Activated naive CD4-positive, alpha-beta T cell treated with anti-CD3 and anti-CD28 coated beads, Interleukin-2, amount 10 ng/mL, durations not matched to agents 7 days and 5 days (primary cell): Measurements from ENCODE around the gene UBXN2A.
A peak's percentile ranks its signal among the peaks of the same experiment; 100 is the strongest.
"Not testable (repeated sequence)": the region's sequence is repeated elsewhere in the genome, so short reads cannot be mapped to it uniquely, and the experiment has no call there.

ENCODE experiments used
- CTCF ChIA-PET: fragments of 350-600 bp; sonication (Branson Sonifier 250); formaldehyde crosslinking; loops from one replicate; lab custom pipeline; 2021; ENCODE audit warnings: antibody characterized with exemption; lab: Charles Lee
- DNase-seq: peaks from one replicate; pipeline ENCODE4 v3.0.0-alpha.2; 2020
- H3K27ac Mint-ChIP-seq: one replicate; pipeline ENCODE4 v1.8.0; 2021; ENCODE audit warnings: mild to moderate bottlenecking, moderate library complexity, mixed read lengths
- H3K27me3 Mint-ChIP-seq: one replicate; pipeline ENCODE4 v1.8.0; 2021; ENCODE audit warnings: mild to moderate bottlenecking, mixed read lengths
- H3K36me3 Mint-ChIP-seq: one replicate; pipeline ENCODE4 v1.8.0; 2021; ENCODE audit warnings: mixed read lengths
- H3K4me1 Mint-ChIP-seq: one replicate; pipeline ENCODE4 v1.8.0; 2021; ENCODE audit warnings: mixed read lengths
- H3K4me3 Mint-ChIP-seq: one replicate; pipeline ENCODE4 v1.8.0; 2021; ENCODE audit warnings: mild to moderate bottlenecking, moderate library complexity, mixed read lengths
- H3K9me3 Mint-ChIP-seq: one replicate; pipeline ENCODE4 v1.8.0; 2021; ENCODE audit warnings: mixed read lengths

Gene UBXN2A

DNA sequence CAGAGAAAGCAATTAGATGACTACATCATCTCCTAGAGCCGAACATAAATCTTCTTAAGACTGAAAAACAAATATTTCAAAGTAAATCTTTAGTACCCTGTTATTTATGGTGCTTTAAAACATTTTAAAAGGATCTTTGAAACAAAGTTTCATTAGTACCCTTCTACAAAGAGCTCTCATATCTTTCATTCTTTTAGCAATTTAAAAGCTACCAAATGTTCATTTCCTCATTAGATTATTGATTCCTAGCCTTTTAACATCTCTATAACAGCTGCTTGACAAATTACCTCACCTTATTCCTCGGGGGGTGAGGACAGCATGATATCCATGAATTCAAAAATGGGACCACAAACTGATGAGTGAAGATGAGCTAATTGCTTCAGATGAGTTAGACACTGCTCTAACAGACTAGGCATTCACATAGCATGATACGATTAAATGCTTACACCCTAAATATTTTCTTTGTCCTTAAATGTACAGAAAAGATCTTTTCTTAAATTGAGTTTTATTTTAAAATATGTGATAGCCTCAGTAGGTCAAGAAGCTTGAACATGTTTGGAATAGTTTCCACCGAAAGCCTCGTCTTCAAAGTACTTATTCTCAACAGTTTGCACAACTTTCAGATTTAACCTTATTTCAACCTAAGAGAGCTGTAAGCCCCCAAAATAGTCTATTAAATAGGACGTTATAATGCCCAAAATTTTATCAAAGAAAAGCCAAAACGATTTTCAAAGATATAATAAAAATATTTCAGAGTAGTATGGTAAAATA, 15.5 kb upstream of the UBXN2A start:
- CTCF ChIA-PET, result interaction anchor here (1.0 to 4.4 kb wide), 7 partner anchors 14 to 159 kb away, joined by 4 to 45 read pairs (median 5); partner anchors contain the start of genes TP53I3 and UBXN2A
- Mint-ChIP-seq H3K27me3 (peaks cover 3% of the 10 kb centered on the region), H3K9me3 (no peaks in the 10 kb centered on the region), H3K36me3 (peaks cover 7% of the 10 kb centered on the region), H3K27ac (no peak overlapping the region), H3K4me1 (peaks cover 46% of the 10 kb centered on the region), H3K4me3 (peak overlapping the region; percentile 99)
- DNase-seq, result no peak

DNA sequence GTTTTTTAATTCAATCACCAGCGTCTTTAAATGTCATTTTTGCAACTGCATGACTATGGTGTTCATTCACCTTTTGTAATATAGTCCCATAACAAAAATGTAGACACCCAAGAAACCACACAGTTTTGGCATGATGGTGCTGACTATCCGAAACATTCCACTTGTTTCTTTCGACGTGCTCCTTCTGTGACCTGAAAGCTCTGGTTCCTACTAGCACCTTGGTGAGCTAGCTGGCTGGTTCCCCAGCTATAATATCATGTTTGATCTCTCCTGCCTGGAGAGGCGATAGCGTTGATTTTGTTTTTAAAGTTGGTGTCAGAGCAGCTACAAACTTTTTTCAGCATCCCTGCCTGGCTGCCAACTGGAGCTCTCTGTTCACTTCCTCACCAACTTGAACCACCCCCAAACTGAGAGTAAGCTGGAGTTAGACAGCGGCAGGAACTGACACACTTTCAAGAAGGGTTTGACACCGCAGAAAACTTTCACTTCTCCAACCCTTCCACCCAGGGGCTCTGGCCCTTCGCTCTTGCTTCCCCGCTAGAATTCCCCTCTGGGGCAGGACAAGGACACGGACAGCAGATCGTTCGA, 14.5 kb upstream of the UBXN2A start:
- no peaks in the 10 kb centered on the region for H3K9me3 Mint-ChIP-seq
- H3K27me3 Mint-ChIP-seq, result peaks cover 3% of the 10 kb centered on the region
- H3K36me3 Mint-ChIP-seq, result peaks cover 7% of the 10 kb centered on the region
- H3K4me1 Mint-ChIP-seq, result peaks cover 47% of the 10 kb centered on the region
- DNase-seq, result peak; percentile 78
- H3K4me3 Mint-ChIP-seq, result peak overlapping the region; percentile 99
- CTCF ChIA-PET, result interaction anchor here (0.9 to 4.4 kb wide), 8 partner anchors 13 to 158 kb away, joined by 3 to 45 read pairs (median 4); partner anchors contain the start of genes TP53I3 and UBXN2A
- H3K27ac Mint-ChIP-seq, result peak overlapping the region; percentile 100

- peaks cover 47% of the 10 kb centered on the region for H3K4me1 Mint-ChIP-seq
- CTCF ChIA-PET, result interaction anchor here (0.6 to 4.4 kb wide), 20 partner anchors 13 to 433 kb away, joined by 3 to 45 read pairs (median 4); partner anchors contain the start of genes FAM228B, ITSN2, SF3B6 and TP53I3
- H3K9me3 Mint-ChIP-seq, result no peaks in the 10 kb centered on the region
- peak overlapping the region; percentile 100 for H3K27ac Mint-ChIP-seq
- peaks cover 3% of the 10 kb centered on the region for H3K27me3 Mint-ChIP-seq
- H3K4me3 Mint-ChIP-seq, result peak overlapping the region; percentile 99
- peaks cover 7% of the 10 kb centered on the region for H3K36me3 Mint-ChIP-seq
- peak; percentile 50 for DNase-seq
Measured at GRCh38 chr2:23926290-23926749, 13.9 kb upstream of the UBXN2A start.

GRCh38 chr2:23926750-23927571, 13.3 kb upstream of the UBXN2A start, which contains the start of gene ATAD2B:
Gene ATAD2B, minus strand, starts transcription at chr2:23927123. Its CDS starts 353 bp downstream, at chr2:23926770.
- H3K27me3 Mint-ChIP-seq, result peaks cover 3% of the 10 kb centered on the region
- peak within 1 kb of the TSS; percentile 99 for H3K4me3 Mint-ChIP-seq
- peaks cover 7% of the 10 kb centered on the region for H3K36me3 Mint-ChIP-seq
- CTCF ChIA-PET, result interaction anchor here (0.5 to 4.4 kb wide), 28 partner anchors 10 to 433 kb away, joined by 3 to 45 read pairs (median 4); partner anchors contain the start of genes FAM228B, ITSN2, SF3B6 and TP53I3
- DNase-seq, result peak; percentile 95
- H3K27ac Mint-ChIP-seq, result peak within 1 kb of the TSS; percentile 100
- H3K4me1 Mint-ChIP-seq, result peaks cover 47% of the 10 kb centered on the region
- H3K9me3 Mint-ChIP-seq, result no peaks in the 10 kb centered on the region

GRCh38 chr2:23934259-23934658, 6.0 kb upstream of the UBXN2A start:
- no peaks in the 10 kb centered on the region for H3K9me3 Mint-ChIP-seq
- peaks cover 12% of the 10 kb centered on the region for H3K4me1 Mint-ChIP-seq
- no peak overlapping the region for H3K4me3 Mint-ChIP-seq
- peaks cover 22% of the 10 kb centered on the region for H3K27me3 Mint-ChIP-seq
- no peak overlapping the region for H3K27ac Mint-ChIP-seq
- H3K36me3 Mint-ChIP-seq, result no peaks in the 10 kb centered on the region
- CTCF ChIA-PET, result no interaction called here
- DNase-seq, result no peak

- no peaks in the 10 kb centered on the region for H3K9me3 Mint-ChIP-seq
- H3K27me3 Mint-ChIP-seq, result peaks cover 27% of the 10 kb centered on the region
- H3K27ac Mint-ChIP-seq, result peak overlapping the region; percentile 92
- DNase-seq, result peak; percentile 65
- H3K36me3 Mint-ChIP-seq, result peaks cover 13% of the 10 kb centered on the region
- CTCF ChIA-PET, result interaction anchor here (0.7 to 3.1 kb wide), 7 partner anchors 12 to 143 kb away, joined by 3 to 29 read pairs (median 3); partner anchors contain the start of genes ATAD2B and TP53I3
- peaks cover 27% of the 10 kb centered on the region for H3K4me1 Mint-ChIP-seq
- H3K4me3 Mint-ChIP-seq, result peak overlapping the region; percentile 92
Measured at GRCh38 chr2:23940718-23941620, 706 bp downstream of the UBXN2A start.

GRCh38 chr2:23941644-23942043, 1.4 kb downstream of the UBXN2A start:
- Mint-ChIP-seq H3K4me3 (peak overlapping the region; percentile 8), H3K4me1 (peaks cover 27% of the 10 kb centered on the region), H3K36me3 (peaks cover 13% of the 10 kb centered on the region), H3K27ac (no peak overlapping the region), H3K9me3 (no peaks in the 10 kb centered on the region), H3K27me3 (peaks cover 22% of the 10 kb centered on the region)
- no peak for DNase-seq
- CTCF ChIA-PET, result interaction anchor here (0.7 to 1.4 kb wide), 4 partner anchors 11 to 128 kb away, joined by 3 read pairs; partner anchors contain the start of gene ATAD2B

GRCh38 chr2:23943666-23944065, 3.4 kb downstream of the UBXN2A start:
- no peak for DNase-seq
- Mint-ChIP-seq H3K36me3 (peaks cover 16% of the 10 kb centered on the region), H3K9me3 (no peaks in the 10 kb centered on the region), H3K27me3 (peaks cover 11% of the 10 kb centered on the region), H3K4me1 (peaks cover 24% of the 10 kb centered on the region), H3K27ac (no peak overlapping the region), H3K4me3 (no peak overlapping the region)
- CTCF ChIA-PET, result interaction anchor here (1.1 kb wide), 1 partner anchor 17 kb away, joined by 3 read pairs; the partner anchor contains the start of gene ATAD2B

- Mint-ChIP-seq H3K27ac (no peak overlapping the region), H3K27me3 (peaks cover 2% of the 10 kb centered on the region), H3K9me3 (no peaks in the 10 kb centered on the region), H3K36me3 (peaks cover 16% of the 10 kb centered on the region), H3K4me1 (peaks cover 16% of the 10 kb centered on the region), H3K4me3 (no peak overlapping the region)
- DNase-seq, result no peak
- CTCF ChIA-PET, result interaction anchor here (0.9 to 1.1 kb wide), 2 partner anchors 18 to 140 kb away, joined by 3 read pairs; partner anchors contain the start of genes ATAD2B and TP53I3
Measured at GRCh38 chr2:23944527-23944926, 4.3 kb downstream of the UBXN2A start.

GRCh38 chr2:23944976-23945375, 4.7 kb downstream of the UBXN2A start:
- CTCF ChIA-PET, result interaction anchor here (0.9 kb wide), 1 partner anchor 139 kb away, joined by 3 read pairs; the partner anchor contains the start of gene TP53I3
- Mint-ChIP-seq H3K4me1 (peaks cover 16% of the 10 kb centered on the region), H3K4me3 (no peak overlapping the region), H3K27ac (no peak overlapping the region), H3K9me3 (no peaks in the 10 kb centered on the region), H3K27me3 (no peaks in the 10 kb centered on the region), H3K36me3 (peaks cover 16% of the 10 kb centered on the region)
- DNase-seq, result no peak

DNA sequence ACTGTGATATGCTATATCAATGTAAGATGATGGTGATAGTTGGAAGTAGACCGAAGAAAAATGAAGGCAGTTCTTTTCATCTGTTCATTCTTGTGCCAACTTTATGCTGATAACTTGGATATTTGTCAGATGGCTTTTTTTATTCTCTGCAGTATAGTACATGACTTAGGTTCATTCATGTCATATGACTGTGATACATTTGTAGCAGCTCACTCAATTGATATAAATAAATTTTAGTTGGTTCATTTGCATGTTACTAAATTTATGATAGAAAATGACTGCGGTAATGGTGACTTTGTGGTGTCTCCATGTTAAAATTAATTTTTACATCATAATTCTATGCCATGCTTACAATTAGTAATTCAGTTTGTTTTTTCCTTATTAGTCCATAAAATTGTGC, 7.1 kb downstream of the UBXN2A start:
- H3K4me3 Mint-ChIP-seq, result no peak overlapping the region
- H3K27ac Mint-ChIP-seq, result no peak overlapping the region
- H3K9me3 Mint-ChIP-seq, result no peaks in the 10 kb centered on the region
- peaks cover 13% of the 10 kb centered on the region for H3K36me3 Mint-ChIP-seq
- no peaks in the 10 kb centered on the region for H3K27me3 Mint-ChIP-seq
- DNase-seq, result no peak
- CTCF ChIA-PET, result no interaction called here
- peaks cover 5% of the 10 kb centered on the region for H3K4me1 Mint-ChIP-seq

- DNase-seq, H3K9me3 Mint-ChIP-seq, H3K36me3 Mint-ChIP-seq, H3K27ac Mint-ChIP-seq, H3K4me3 Mint-ChIP-seq, H3K4me1 Mint-ChIP-seq, H3K27me3 Mint-ChIP-seq: not testable (repeated sequence)
- CTCF ChIA-PET, result interaction anchor here (1.0 kb wide), 1 partner anchor 11 kb away, joined by 3 read pairs; no protein-coding TSS in a partner anchor
Measured at GRCh38 chr2:23952558-23952957, 12.3 kb downstream of the UBXN2A start.
